HepG2 (cell line): Measurements from ENCODE around the gene FOLR1. TPM values are rescaled to one million over a fixed set of nuclear protein-coding genes. Genes with fewer than 3 reads are reported as not detected.
A peak's percentile ranks its signal among the peaks of the same experiment; 100 is the strongest.

Experiments
- ATAC-seq: fragments of 200-7000 bp; cut with Tn5 transposase; 3 replicates; pipeline ENCODE4 v1.9.1; 2020; ENCODE audit warnings: mild to moderate bottlenecking, moderate library complexity
- BruUV-seq: library from RNA; stranded (reverse); fragments of 400-500 nt; replicated peaks from 2 replicates; lab custom pipeline; 2021; lab: Mats Ljungman, UMichigan
- CTCF ChIA-PET: fragments of 300-600 bp; formaldehyde crosslinking; extraction: SDS; loops from one replicate; lab custom pipeline; 2021; ENCODE audit warnings: low total read pairs, inconsistent platforms, low intra/inter-chr PET ratio; lab: Yijun Ruan, JAX
- POLR2A ChIA-PET: fragments of 350-600 bp; sonication (Branson Sonifier 250); formaldehyde crosslinking; loops from one replicate; lab custom pipeline; 2020; ENCODE audit warnings: antibody characterized with exemption, inconsistent platforms; lab: Yijun Ruan, JAX
- DNase-seq: peaks from one replicate; pipeline ENCODE4 v3.0.0-alpha.2; 2015; ENCODE audit warnings: low spot score
- FAIRE-seq: peaks from 3 replicates; lab custom pipeline; 2011; peaks lifted over from hg19 to GRCh38; lab: Jason Lieb, UNC
- H2AFZ ChIP-seq: one replicate; pipeline ENCODE4 v1.6.1; 2011; ENCODE audit warnings: low read length, inconsistent platforms
- H3K27ac ChIP-seq: fragments of 300-600 bp; 3 replicates; pipeline ENCODE4 v1.8.0; 2011; ENCODE audit warnings: mixed run types, mild to moderate bottlenecking, mixed read lengths, low read length, inconsistent platforms; ENCODE audit not compliant: insufficient read depth; ENCODE audit errors: extremely low read length
- H3K27me3 ChIP-seq, 2 experiments: fragments of 200-600 bp in 1 of 2; 2 replicates in 1 of 2; 3 replicates in 1 of 2; pipeline versions ENCODE4 v1.6.0 to v1.8.0; 2011; ENCODE audit warnings: low read length in 2 of 2, mild to moderate bottlenecking in 2 of 2, moderate library complexity in 2 of 2, inconsistent platforms in 1 of 2; ENCODE audit not compliant: insufficient read depth in 2 of 2, control insufficient read depth in 1 of 2
- H3K36me3 ChIP-seq, 2 experiments: fragments of 200-600 bp in 1 of 2; replicated peaks in 1 of 2; 2 replicates in 1 of 2; 3 replicates in 1 of 2; pipeline versions ENCODE4 v1.5.1 to v1.8.0; 2011; ENCODE audit warnings: low read length in 2 of 2, inconsistent platforms in 1 of 2; ENCODE audit not compliant: insufficient read depth in 2 of 2, control insufficient read depth in 1 of 2
- H3K4me1 ChIP-seq: 2 replicates; pipeline ENCODE4 v1.5.1; 2012; ENCODE audit warnings: low read length, inconsistent platforms; ENCODE audit not compliant: insufficient read depth
- H3K4me2 ChIP-seq: 2 replicates; pipeline ENCODE4 v1.6.0; 2011; ENCODE audit warnings: low read depth, low read length, inconsistent platforms
- H3K4me3 ChIP-seq, 3 experiments: fragments of 200-600 bp in 1 of 3; sonication (generic), shearing (Covaris generic) in 1 of 3; replicated peaks in 1 of 3; 2 replicates each; pipeline ENCODE4 v1.5.1; 2011 to 2016; ENCODE audit warnings: low read length in 3 of 3, inconsistent platforms in 2 of 3, low read depth in 2 of 3, mild to moderate bottlenecking in 2 of 3, control low read depth in 1 of 3, mixed read lengths in 1 of 3; ENCODE audit not compliant: insufficient read depth in 1 of 3
- H3K79me2 ChIP-seq: one replicate; pipeline ENCODE4 v1.6.1; 2011; ENCODE audit warnings: low read length, inconsistent platforms; ENCODE audit not compliant: insufficient read depth
- H3K9ac ChIP-seq: 2 replicates; pipeline ENCODE4 v1.6.0; 2011; ENCODE audit warnings: mild to moderate bottlenecking, low read depth, low read length, inconsistent platforms; ENCODE audit not compliant: insufficient read depth
- H3K9me3 ChIP-seq: 2 replicates; pipeline ENCODE4 v1.5.1; 2012; ENCODE audit warnings: mild to moderate bottlenecking, low read length
- H4K20me1 ChIP-seq: 2 replicates; pipeline ENCODE4 v1.6.0; 2011; ENCODE audit warnings: inconsistent platforms, mild to moderate bottlenecking, low read length, moderate library complexity; ENCODE audit not compliant: insufficient read depth
- BORCS8-MEF2B ChIP-seq: sonication (generic); formaldehyde crosslinking; IDR thresholded peaks from 2 replicates; pipeline ENCODE4 v1.8.0; 2022; ENCODE audit warnings: mild to moderate bottlenecking, missing genetic modification reagents
- HNRNPLL ChIP-seq: fragments of 200-400 bp; formaldehyde crosslinking; IDR thresholded peaks from 2 replicates; pipeline ENCODE4 v1.6.1; 2017; ENCODE audit warnings: mild to moderate bottlenecking, low read depth, low read length; ENCODE audit not compliant: poor library complexity, severe bottlenecking
- MAZ ChIP-seq, 2 experiments: sonication (generic) in 1 of 2; formaldehyde crosslinking in 1 of 2; IDR thresholded peaks; 2 replicates each; pipeline versions ENCODE4 v1.5.0 to v1.6.1; 2012 to 2020; ENCODE audit warnings: low read depth in 2 of 2, mild to moderate bottlenecking in 2 of 2, borderline replicate concordance in 1 of 2, improper control_type of control experiment in 1 of 2, low read length in 1 of 2, missing genetic modification reagents in 1 of 2, moderate library complexity in 1 of 2
- PATZ1 ChIP-seq: sonication (generic); formaldehyde crosslinking; IDR thresholded peaks from 2 replicates; pipeline ENCODE4 v1.4.0; 2020; ENCODE audit warnings: missing genetic modification reagents
- SP2 ChIP-seq: sonication (generic); formaldehyde crosslinking; IDR thresholded peaks from 2 replicates; pipeline ENCODE4 v1.5.1; 2020; ENCODE audit warnings: mild to moderate bottlenecking, missing genetic modification reagents
- STAG1 ChIP-seq: sonication (generic); formaldehyde crosslinking; IDR thresholded peaks from 2 replicates; pipeline ENCODE4 v1.4.0; 2020; ENCODE audit warnings: missing genetic modification reagents
- TSC22D2 ChIP-seq: sonication (generic); formaldehyde crosslinking; IDR thresholded peaks from 2 replicates; pipeline ENCODE4 v1.5.1; 2020; ENCODE audit warnings: missing genetic modification reagents, mild to moderate bottlenecking, borderline replicate concordance
- WGBS: methylation state at CpG from one replicate; pipeline ENCODE4 v1.1.6; 2017; ENCODE audit warnings: low lambda C conversion rate; 5-methylcytosine and 5-hydroxymethylcytosine counted together
- in situ Hi-C: cut with HindIII; loops from 2 replicates; pipeline ENCODE4 v1.10.0; 2017; ENCODE audit warnings: low pct_unique_long_range_greater_than_20kb; ENCODE audit not compliant: extremely low pct_ligation_motif_present
- intact Hi-C: fragments of 100-400 bp; cut with micrococcal nuclease; formaldehyde crosslinking; loops from one replicate; pipeline ENCODE4 v1.10.0; 2022; ENCODE audit not compliant: unreplicated experiment
- polyA plus RNA-seq, 8 experiments: library from polyadenylated mRNA; depleted of rRNA in 3 of 8; stranded (reverse) in 7 of 8; unstranded in 1 of 8; fragments of >200 nt; fragmentation: Illumina TruSeq in 4 of 8; extraction: Trizol in 4 of 8; gene quantifications; 2 replicates each; pipeline versions ENCODE4 v1.2.1 to v1.2.3, GENCODE V29; 2011 to 2016; ENCODE audit warnings: low read depth in 4 of 8, missing spikeins in 1 of 8, mixed read lengths in 1 of 8; ENCODE audit not compliant: insufficient read depth in 1 of 8
- total RNA-seq, 5 experiments: library from RNA; depleted of rRNA; stranded (reverse); fragments of >200 nt; fragmentation: Illumina TruSeq; extraction: Trizol; gene quantifications; 2 replicates each; pipeline ENCODE4 v1.2.3, GENCODE V29; 2016; ENCODE audit warnings: low read depth in 1 of 5
- TF ChIP-seq, protein P1 (sequence below): sonication (generic); formaldehyde crosslinking; IDR thresholded peaks from 2 replicates; pipeline ENCODE4 v1.5.1; 2020; ENCODE audit warnings: mild to moderate bottlenecking, missing genetic modification reagents, moderate library complexity
- TF ChIP-seq, protein P2 (sequence below), 2 experiments: sonication (generic) in 1 of 2; formaldehyde crosslinking in 1 of 2; IDR thresholded peaks; 2 replicates each; pipeline versions ENCODE4 v1.4.0 to v1.6.1; 2016 to 2020; ENCODE audit warnings: borderline replicate concordance in 1 of 2, low read depth in 1 of 2, mild to moderate bottlenecking in 1 of 2, missing genetic modification reagents in 1 of 2

Gene FOLR1
- total and polyA plus RNA-seq, 2 of the 13 experiments (the other 11 are each of a cell fraction or from before 2014, with no cell fraction given): 0.20 TPM; not detected in 1

DNA sequence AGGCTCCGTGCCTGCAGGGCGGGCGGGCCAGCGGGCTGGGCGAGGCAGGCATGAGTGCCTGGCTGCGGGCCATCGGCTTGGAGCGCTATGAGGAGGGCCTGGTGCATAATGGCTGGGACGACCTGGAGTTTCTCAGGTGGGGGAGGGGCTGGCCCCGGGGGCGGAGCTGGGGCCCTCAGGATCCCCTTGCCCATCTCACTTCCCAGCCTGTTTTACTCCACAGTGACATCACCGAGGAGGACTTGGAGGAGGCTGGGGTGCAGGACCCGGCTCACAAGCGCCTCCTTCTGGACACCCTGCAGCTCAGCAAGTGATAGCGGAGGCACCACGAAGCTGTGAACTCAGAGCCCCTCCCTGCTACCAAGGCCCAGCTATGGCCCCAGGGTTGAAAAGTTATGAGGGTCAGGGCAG lies 46.1 kb downstream of the FOLR1 start:
- no peak overlapping the region for H3K4me2 ChIP-seq
- no peak overlapping the region for H2AFZ ChIP-seq
- WGBS: 90% methylated on average over 4 of the region's 16 CpGs
- no peaks in the 10 kb centered on the region for H3K9me3 ChIP-seq
- H3K4me3 ChIP-seq: no peak overlapping the region
- no TSS peak for BruUV-seq
- FAIRE-seq: peak; percentile 37
- no peak overlapping the region for H3K9ac ChIP-seq
- peak; percentile 63 for ATAC-seq
- POLR2A ChIA-PET: interaction anchor here (0.6 to 1.0 kb wide), 2 partner anchors 158 to 193 kb away, joined by 4 read pairs; no protein-coding TSS in a partner anchor
- CTCF ChIA-PET: no interaction called here
- no peaks in the 10 kb centered on the region for H3K79me2 ChIP-seq
- in situ Hi-C loops (no loop called here), intact Hi-C loops (loop anchor here (2.0 kb wide), 1 partner anchor 13 kb away; the partner anchor contains the start of gene INPPL1)
- no peak overlapping the region for H3K27ac ChIP-seq
- peaks cover 8 to 25% of the 10 kb centered on the region in 2 experiments; a peak in 4 of 5 replicates for H3K36me3 ChIP-seq
- peaks cover 17% of the 10 kb centered on the region for H3K4me1 ChIP-seq
- peaks cover 2 to 30% of the 10 kb centered on the region in 2 experiments; a peak in 4 of 5 replicates for H3K27me3 ChIP-seq
- peak; percentile 47 for DNase-seq
- no peaks in the 10 kb centered on the region for H4K20me1 ChIP-seq
- 0 out of 2 replicates have a peak, but pooled peaks have one; percentile 18 for TF ChIP-seq PATZ1 (CRISPR knock-in tag)
- TF ChIP-seq BORCS8-MEF2B (CRISPR knock-in tag): no peak
- TF ChIP-seq MAZ (IDR thresholded peaks at IDR 0.05; ENCODE audit: borderline replicate concordance, low read depth, low read length): peak; percentile 31; the same call in 1 of the 2 replicates
- TF ChIP-seq MAZ (CRISPR knock-in tag; IDR thresholded peaks at IDR 0.05; ENCODE audit: low read depth): no peak
- TF ChIP-seq, protein P1, sequence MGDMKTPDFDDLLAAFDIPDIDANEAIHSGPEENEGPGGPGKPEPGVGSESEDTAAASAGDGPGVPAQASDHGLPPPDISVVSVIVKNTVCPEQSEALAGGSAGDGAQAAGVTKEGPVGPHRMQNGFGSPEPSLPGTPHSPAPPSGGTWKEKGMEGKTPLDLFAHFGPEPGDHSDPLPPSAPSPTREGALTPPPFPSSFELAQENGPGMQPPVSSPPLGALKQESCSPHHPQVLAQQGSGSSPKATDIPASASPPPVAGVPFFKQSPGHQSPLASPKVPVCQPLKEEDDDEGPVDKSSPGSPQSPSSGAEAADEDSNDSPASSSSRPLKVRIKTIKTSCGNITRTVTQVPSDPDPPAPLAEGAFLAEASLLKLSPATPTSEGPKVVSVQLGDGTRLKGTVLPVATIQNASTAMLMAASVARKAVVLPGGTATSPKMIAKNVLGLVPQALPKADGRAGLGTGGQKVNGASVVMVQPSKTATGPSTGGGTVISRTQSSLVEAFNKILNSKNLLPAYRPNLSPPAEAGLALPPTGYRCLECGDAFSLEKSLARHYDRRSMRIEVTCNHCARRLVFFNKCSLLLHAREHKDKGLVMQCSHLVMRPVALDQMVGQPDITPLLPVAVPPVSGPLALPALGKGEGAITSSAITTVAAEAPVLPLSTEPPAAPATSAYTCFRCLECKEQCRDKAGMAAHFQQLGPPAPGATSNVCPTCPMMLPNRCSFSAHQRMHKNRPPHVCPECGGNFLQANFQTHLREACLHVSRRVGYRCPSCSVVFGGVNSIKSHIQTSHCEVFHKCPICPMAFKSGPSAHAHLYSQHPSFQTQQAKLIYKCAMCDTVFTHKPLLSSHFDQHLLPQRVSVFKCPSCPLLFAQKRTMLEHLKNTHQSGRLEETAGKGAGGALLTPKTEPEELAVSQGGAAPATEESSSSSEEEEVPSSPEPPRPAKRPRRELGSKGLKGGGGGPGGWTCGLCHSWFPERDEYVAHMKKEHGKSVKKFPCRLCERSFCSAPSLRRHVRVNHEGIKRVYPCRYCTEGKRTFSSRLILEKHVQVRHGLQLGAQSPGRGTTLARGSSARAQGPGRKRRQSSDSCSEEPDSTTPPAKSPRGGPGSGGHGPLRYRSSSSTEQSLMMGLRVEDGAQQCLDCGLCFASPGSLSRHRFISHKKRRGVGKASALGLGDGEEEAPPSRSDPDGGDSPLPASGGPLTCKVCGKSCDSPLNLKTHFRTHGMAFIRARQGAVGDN: peak; percentile 29; the same call in 1 of the 2 replicates
- TF ChIP-seq STAG1 (CRISPR knock-in tag): peak; percentile 46
- no peak for TF ChIP-seq TSC22D2
- no peak for TF ChIP-seq SP2 (CRISPR knock-in tag)
- peak; percentile 11 for TF ChIP-seq HNRNPLL
- TF ChIP-seq, protein P2, sequence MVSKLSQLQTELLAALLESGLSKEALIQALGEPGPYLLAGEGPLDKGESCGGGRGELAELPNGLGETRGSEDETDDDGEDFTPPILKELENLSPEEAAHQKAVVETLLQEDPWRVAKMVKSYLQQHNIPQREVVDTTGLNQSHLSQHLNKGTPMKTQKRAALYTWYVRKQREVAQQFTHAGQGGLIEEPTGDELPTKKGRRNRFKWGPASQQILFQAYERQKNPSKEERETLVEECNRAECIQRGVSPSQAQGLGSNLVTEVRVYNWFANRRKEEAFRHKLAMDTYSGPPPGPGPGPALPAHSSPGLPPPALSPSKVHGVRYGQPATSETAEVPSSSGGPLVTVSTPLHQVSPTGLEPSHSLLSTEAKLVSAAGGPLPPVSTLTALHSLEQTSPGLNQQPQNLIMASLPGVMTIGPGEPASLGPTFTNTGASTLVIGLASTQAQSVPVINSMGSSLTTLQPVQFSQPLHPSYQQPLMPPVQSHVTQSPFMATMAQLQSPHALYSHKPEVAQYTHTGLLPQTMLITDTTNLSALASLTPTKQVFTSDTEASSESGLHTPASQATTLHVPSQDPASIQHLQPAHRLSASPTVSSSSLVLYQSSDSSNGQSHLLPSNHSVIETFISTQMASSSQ (IDR thresholded peaks at IDR 0.05; ENCODE audit: low read depth): no peak
- TF ChIP-seq, protein P2 (CRISPR knock-in tag; IDR thresholded peaks at IDR 0.05; ENCODE audit: borderline replicate concordance): no peak
